GM12801 (cell line): ENCODE results near the gene CETP.

Experiments used
- CTCF ChIP-seq: IDR thresholded peaks from one replicate; pipeline ENCODE4 v1.5.1; 2011; ENCODE audit warnings: control low read depth; ENCODE audit not compliant: insufficient read length; ENCODE audit errors: extremely low read depth

CETP gene

GRCh38 chr16:56938664-56939513 lies 22.9 kb upstream of the CETP start:
- no peak for TF ChIP-seq CTCF

DNA sequence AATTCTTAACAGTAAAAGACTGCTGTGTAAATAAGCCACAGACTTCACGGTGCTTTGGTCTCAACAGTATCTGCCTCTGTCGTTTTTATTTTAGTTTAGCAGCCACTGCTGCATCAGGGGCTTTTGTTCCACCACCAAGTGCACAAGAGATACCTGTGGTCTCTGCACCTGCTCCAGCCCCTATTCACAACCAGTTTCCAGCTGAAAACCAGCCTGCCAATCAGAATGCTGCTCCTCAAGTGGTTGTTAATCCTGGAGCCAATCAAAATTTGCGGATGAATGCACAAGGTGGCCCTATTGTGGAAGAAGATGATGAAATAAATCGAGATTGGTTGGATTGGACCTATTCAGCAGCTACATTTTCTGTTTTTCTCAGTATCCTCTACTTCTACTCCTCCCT lies 21.9 kb upstream of the CETP start:
- no peak for TF ChIP-seq CTCF

- no peak for TF ChIP-seq CTCF
Observed at GRCh38 chr16:56941092-56941491, 20.7 kb upstream of the CETP start.

- no peak for TF ChIP-seq CTCF
Observed at GRCh38 chr16:56941856-56942331, 19.9 kb upstream of the CETP start.

DNA sequence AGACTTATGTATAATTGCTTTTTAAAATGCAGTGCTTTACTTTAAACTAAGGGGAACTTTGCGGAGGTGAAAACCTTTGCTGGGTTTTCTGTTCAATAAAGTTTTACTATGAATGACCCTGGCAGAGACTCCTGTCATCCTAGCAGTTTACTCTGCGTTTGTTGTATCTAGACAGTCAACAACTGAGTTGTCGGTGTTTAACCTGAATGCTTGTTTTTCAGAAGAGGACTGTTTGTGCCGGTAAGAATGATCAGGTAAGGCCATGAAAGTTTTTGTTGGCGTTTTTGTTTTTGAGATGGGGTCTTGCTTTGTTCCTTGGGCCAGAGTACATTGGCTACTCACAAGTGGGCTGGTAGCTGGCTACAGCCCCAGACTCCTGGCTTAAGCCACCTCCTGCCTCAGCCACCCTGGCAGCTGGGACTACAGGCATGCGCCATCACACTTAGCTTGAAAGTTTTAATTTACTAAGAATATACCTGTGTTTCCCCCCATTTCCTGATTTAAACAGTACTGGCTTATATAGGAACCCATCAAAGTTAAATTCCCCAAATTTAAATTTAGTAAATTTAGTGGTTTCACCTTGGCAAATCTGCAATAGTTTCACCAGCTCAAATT lies 17.9 kb upstream of the CETP start:
- TF ChIP-seq CTCF = no peak

- TF ChIP-seq CTCF = no peak
Observed at GRCh38 chr16:56944954-56945839, 16.6 kb upstream of the CETP start.

GRCh38 chr16:56945847-56946527 lies 15.8 kb upstream of the CETP start:
- TF ChIP-seq CTCF = no peak
